ENCODE results near the gene OR2C3.
"Not testable (repeated sequence)": the region's sequence is repeated elsewhere in the genome, so short reads cannot be mapped to it uniquely, and the experiment has no call there.

Gene OR2C3

DNA sequence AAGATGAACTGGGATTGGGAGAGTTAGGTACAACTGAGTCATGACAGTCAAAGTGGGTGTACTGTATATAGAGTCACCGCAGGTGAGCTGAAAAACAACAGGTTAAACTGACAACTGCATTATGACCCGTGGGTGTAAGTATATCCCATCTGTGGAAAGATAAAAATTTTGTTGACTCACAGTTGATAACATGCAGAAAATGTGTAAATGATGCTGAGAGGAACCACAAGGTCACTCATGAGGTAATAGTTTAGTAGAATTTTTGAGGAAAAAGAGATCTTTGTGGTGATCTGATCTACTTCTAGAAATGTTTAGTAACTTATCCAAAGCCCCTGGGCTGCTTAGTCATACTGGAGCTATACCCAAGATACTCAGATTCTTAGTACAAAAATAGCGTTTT is 838 bp downstream of the OR2C3 start:
- Mint-ChIP-seq H3K9me3 (ENCODE audit: low read depth) (no peaks in the 10 kb centered on the region), H3K4me3 (no peak overlapping the region), H3K27ac (no peak overlapping the region), H3K4me1 (ENCODE audit: low read depth) (no peaks in the 10 kb centered on the region), H3K36me3 (no peaks in the 10 kb centered on the region), H3K27me3 (peaks cover 8% of the 10 kb centered on the region)

DNA sequence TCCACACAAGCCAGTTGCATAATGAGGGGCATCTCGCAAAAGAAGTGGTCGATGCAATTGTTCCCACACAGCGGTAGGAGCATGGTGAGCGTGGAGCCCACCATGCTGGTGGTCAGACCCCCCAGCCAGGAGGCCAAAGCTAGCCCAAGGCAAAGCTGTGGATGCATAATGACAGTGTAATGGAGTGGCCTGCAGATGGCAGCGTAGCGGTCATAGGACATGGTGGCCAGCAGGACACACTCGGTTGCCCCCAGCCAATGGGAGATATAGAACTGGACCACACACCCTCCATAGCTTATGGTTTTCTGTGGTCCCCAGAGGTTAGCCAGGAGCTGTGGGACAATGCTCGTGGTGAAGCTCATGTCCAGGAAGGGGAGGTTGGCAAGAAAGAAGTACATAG is 4.3 kb downstream of the OR2C3 start:
- no peaks in the 10 kb centered on the region for H3K36me3 Mint-ChIP-seq
- H3K4me1 Mint-ChIP-seq (ENCODE audit: low read depth) = peaks cover 8% of the 10 kb centered on the region
- H3K9me3 Mint-ChIP-seq (ENCODE audit: low read depth) = no peaks in the 10 kb centered on the region
- no peak overlapping the region for H3K4me3 Mint-ChIP-seq
- no peak overlapping the region for H3K27ac Mint-ChIP-seq
- H3K27me3 Mint-ChIP-seq = peaks cover 12% of the 10 kb centered on the region

DNA sequence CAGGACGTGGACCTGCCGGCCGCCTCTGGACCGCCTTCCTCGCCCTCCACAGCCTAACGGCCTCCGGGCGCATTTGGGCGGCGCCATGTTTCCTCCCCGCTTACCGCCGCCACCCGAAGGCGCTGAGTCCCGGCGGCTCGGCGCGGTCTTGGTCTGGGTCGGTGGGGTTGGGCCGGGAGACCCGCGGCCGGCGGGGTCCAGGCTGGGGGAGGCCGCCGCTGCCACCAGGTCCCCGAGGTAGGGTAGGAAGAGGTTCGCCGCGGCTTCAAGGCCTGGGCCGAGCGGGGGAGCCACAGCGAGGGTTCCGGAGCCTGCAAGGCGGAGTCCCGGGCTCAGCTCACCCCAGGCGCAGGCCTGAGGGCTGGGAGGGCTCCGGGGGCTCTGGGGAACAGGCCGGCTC is 5.5 kb downstream of the OR2C3 start:
- peaks cover 8% of the 10 kb centered on the region for H3K4me1 Mint-ChIP-seq (ENCODE audit: low read depth)
- peaks cover 15% of the 10 kb centered on the region for H3K27me3 Mint-ChIP-seq
- H3K27ac Mint-ChIP-seq = no peak overlapping the region
- H3K9me3 Mint-ChIP-seq (ENCODE audit: low read depth) = no peaks in the 10 kb centered on the region
- no peaks in the 10 kb centered on the region for H3K36me3 Mint-ChIP-seq
- H3K4me3 Mint-ChIP-seq = no peak overlapping the region

DNA sequence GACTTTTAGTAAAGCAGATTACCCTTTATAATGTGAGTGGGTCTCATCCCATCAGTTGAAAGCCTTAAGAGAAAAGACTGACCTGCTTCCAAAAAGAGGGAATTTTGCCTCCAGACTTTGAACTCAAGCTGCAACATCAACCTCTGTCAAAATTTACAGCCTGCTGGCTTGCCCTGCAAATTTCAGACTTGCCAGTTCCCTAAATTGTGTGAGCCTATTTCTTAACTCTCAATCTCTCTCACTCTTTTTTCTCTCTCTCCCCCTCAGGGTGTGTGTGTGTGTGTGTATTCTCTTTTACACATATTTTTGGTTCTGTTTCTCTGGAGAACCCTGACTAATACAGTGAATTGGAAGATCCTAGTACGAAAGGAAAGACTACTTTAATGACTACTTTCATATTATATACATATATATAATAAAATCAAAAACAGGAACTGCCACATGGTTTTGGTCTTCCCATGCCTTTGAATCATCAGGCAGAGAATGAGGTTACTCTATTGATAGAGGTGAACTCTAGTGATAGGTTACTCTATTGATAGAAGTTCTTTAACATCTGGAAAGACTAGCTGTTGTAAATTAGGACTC is 6.4 kb downstream of the OR2C3 start:
- peaks cover 8% of the 10 kb centered on the region for H3K4me1 Mint-ChIP-seq (ENCODE audit: low read depth)
- peaks cover 16% of the 10 kb centered on the region for H3K27me3 Mint-ChIP-seq
- H3K9me3 Mint-ChIP-seq (ENCODE audit: low read depth) = no peaks in the 10 kb centered on the region
- no peaks in the 10 kb centered on the region for H3K36me3 Mint-ChIP-seq
- H3K4me3 Mint-ChIP-seq = no peak overlapping the region
- no peak overlapping the region for H3K27ac Mint-ChIP-seq

DNA sequence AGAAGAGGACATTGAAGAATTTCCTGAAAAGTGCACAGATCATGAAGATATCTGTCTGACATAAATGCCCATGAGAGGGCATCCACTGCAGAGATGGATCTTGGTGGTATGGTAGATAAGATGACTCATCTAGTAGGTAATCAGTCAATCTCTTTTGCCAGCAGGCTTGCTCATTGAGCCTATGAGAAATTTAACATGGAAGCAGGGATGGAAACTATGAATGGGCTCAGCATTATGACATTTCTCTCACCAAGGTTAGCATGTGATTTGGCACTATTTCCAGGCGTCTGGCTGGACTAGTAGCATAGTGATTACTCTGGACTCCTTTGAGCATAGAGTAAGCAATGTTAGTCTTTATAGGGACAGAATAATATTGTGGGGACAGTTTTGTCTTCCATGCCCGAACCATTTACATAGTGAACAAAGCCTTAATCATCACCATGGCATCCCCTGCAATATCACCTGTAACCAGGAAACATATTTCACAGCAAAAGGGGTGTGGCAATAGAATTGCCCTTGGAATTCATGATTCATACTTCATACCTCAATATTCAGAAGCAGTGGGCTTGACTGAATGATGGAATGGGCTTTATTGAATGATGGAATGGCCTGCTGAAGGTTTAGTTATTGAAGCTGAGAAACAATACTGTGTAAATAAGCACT is 7.3 kb downstream of the OR2C3 start:
- H3K4me1 Mint-ChIP-seq (ENCODE audit: low read depth) = peaks cover 8% of the 10 kb centered on the region
- no peak overlapping the region for H3K4me3 Mint-ChIP-seq
- no peaks in the 10 kb centered on the region for H3K36me3 Mint-ChIP-seq
- H3K27me3 Mint-ChIP-seq = peaks cover 17% of the 10 kb centered on the region
- H3K27ac Mint-ChIP-seq = no peak overlapping the region
- H3K9me3 Mint-ChIP-seq (ENCODE audit: low read depth) = no peaks in the 10 kb centered on the region

DNA sequence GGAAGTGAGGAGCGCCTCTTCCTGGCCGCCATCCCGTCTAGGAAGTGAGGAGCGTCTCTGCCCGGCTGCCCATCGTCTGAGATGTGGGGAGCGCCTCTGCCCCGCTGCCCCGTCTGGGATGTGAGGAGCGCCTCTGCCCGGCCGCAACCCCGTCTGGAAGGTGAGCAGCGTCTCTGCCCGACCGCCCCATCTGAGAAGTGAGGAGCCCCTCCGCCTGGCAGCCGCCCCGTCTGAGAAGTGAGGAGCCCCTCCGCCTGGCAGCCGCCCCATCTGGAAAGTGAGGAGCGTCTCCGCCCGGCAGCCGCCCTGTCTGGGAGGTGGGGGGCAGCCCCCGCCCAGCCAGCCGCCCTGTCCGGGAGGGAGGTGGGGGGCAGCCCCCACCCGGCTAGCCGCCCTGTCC is 14.4 kb downstream of the OR2C3 start:
- not testable (repeated sequence) for H3K9me3 Mint-ChIP-seq (ENCODE audit: low read depth)

DNA sequence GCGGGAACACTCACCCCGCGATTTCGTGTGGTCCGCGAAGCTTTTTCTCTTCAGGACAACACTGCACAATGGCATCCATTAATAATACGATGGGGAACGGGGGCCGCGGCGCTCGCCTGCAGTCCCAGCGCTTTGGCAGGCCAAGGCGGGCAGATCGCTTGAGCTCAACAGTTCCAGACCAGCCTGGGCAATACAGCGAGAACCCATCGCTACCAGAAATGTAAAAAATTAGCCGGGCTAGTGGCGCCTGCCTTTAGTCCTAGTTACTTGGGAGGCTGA is 17.7 kb downstream of the OR2C3 start:
- H3K4me3 Mint-ChIP-seq = no peak overlapping the region

More for the DNA sequence above, 14.4 kb downstream of the OR2C3 start:
- not testable (repeated sequence) for H3K4me3 Mint-ChIP-seq; H3K36me3 Mint-ChIP-seq; H3K4me1 Mint-ChIP-seq (ENCODE audit: low read depth); H3K27ac Mint-ChIP-seq; H3K27me3 Mint-ChIP-seq

DNA sequence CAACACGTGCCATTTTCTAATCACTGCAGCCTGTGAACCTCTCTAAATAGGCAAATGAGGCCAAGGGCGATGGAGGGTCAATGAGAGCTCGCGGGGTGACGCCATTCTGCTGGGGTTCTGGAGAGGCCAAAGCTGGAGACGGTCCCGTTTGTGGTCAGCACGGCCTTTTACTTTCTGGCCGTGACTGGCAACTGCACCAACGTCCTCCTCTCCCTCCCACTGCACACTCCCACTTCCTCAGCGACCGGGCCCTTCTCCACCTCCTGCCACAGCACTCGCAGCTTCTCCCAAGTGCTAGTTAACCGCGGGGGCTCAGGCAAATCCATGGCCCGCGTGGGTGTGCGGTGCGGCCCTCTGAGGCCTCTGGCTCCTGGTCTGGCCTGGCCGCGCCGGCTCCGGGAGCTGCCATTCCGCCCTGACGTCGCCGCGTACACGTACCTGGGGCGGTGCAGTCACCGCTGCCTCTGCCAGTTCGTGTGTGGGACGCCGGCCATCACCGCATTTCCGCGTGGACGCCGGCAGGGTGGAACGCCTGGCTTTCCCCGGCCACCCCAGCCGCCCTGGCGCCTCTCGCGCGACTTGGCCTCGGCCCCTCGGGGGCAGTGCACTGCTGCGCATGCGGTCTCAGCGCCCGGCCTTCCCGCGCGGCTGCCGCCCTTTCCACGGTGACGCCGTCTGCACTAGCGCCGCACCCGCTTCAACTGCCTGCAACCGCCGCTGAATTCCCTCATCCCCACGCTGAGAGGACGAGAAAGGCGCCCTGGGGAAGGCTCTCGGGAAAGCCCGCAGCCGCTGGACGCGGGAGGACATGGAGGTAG is 18.2 kb downstream of the OR2C3 start:
- Mint-ChIP-seq H3K27ac (no peak overlapping the region), H3K4me1 (ENCODE audit: low read depth) (peaks cover 2% of the 10 kb centered on the region), H3K9me3 (ENCODE audit: low read depth) (peaks cover 1% of the 10 kb centered on the region), H3K27me3 (peaks cover 1% of the 10 kb centered on the region), H3K4me3 (peak overlapping the region; percentile 51), H3K36me3 (no peaks in the 10 kb centered on the region)

More for the DNA sequence above, 17.7 kb downstream of the OR2C3 start:
- Mint-ChIP-seq H3K4me1 (ENCODE audit: low read depth) (peaks cover 2% of the 10 kb centered on the region), H3K9me3 (ENCODE audit: low read depth) (peaks cover 3% of the 10 kb centered on the region), H3K36me3 (no peaks in the 10 kb centered on the region), H3K27me3 (peaks cover 1% of the 10 kb centered on the region), H3K27ac (no peak overlapping the region)

DNA sequence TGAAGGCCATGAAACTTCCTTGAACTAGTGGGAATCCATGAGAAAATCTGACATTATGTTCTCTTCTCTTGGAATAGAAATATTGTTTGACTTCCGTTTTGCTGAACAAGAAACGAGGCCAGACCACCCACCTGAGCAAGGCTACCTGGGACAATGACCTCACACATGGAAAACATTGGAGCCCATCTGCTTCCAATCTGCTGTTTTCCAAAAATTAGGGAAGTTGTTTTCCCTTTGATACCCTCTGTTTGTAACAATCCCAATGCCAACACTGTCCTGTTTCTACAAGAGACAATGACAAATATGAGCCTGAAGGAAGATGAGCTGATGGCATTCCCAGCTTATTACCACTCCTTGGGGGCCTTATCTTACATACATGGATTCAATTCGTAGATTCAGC is 29.4 kb downstream of the OR2C3 start:
- Mint-ChIP-seq H3K4me1 (ENCODE audit: low read depth) (no peaks in the 10 kb centered on the region), H3K27ac (no peak overlapping the region)

DNA sequence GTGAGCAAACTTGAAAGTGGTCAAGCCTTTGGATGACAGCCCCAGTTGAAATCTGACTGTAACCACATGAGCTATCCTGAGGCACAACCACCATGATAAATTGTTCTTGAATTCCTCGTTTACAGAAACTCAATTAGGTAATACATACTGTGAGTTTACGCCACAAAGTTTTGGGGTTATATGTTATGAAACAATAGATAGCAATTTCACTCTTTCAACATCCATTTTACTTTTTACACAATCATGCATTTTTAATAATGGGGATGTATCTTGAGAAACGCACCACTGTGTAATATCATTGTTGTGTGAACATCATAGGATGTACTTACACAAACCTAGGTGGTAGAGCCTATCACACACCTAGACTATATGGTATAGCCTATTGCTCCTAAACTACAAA is 35.4 kb downstream of the OR2C3 start:
- H3K27me3 Mint-ChIP-seq = peaks cover 2% of the 10 kb centered on the region
- no peak overlapping the region for H3K4me3 Mint-ChIP-seq
- H3K4me1 Mint-ChIP-seq (ENCODE audit: low read depth) = no peaks in the 10 kb centered on the region
- no peaks in the 10 kb centered on the region for H3K9me3 Mint-ChIP-seq (ENCODE audit: low read depth)
- H3K36me3 Mint-ChIP-seq = no peaks in the 10 kb centered on the region
- H3K27ac Mint-ChIP-seq = no peak overlapping the region

More for the DNA sequence above, 29.4 kb downstream of the OR2C3 start:
- H3K27me3 Mint-ChIP-seq = no peaks in the 10 kb centered on the region
- no peak overlapping the region for H3K4me3 Mint-ChIP-seq
- no peaks in the 10 kb centered on the region for H3K36me3 Mint-ChIP-seq
- no peaks in the 10 kb centered on the region for H3K9me3 Mint-ChIP-seq (ENCODE audit: low read depth)

DNA sequence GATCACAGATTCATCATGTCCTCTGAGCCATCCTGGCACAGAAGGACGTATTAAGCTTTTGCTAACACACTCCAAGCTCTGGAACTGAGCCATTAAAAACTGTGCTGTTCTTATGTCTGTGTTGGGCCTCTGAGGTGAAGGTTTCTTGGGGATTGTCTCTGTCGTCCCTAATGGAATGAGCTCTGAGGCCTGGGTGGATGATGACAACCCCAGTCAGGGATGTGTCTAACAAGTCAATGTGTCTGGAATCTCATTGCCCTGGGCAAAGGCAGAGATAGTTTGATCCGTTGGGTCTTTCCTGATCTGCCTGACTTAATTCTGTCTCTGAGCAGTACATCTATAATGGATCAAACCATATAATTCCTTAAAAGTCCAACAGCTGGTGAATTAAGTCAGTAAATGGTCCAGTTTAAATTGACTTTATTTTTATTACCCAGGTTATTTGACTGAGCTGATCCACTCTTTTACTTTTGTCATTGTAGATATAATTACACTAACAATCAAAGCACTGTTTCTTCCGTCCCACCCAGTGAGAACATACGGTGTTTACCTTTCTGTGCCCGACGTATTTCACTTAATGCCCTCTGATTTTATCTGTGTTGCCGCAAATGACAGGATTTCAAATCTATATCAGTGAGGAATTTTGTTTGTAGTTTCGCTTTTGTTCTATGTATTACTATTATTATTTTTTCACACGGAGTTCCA is 39.5 kb downstream of the OR2C3 start:
- H3K36me3 Mint-ChIP-seq = no peaks in the 10 kb centered on the region
- H3K27ac Mint-ChIP-seq = no peak overlapping the region
- H3K4me3 Mint-ChIP-seq = no peak overlapping the region
- no peaks in the 10 kb centered on the region for H3K9me3 Mint-ChIP-seq (ENCODE audit: low read depth)
- no peaks in the 10 kb centered on the region for H3K4me1 Mint-ChIP-seq (ENCODE audit: low read depth)
- H3K27me3 Mint-ChIP-seq = peaks cover 11% of the 10 kb centered on the region

DNA sequence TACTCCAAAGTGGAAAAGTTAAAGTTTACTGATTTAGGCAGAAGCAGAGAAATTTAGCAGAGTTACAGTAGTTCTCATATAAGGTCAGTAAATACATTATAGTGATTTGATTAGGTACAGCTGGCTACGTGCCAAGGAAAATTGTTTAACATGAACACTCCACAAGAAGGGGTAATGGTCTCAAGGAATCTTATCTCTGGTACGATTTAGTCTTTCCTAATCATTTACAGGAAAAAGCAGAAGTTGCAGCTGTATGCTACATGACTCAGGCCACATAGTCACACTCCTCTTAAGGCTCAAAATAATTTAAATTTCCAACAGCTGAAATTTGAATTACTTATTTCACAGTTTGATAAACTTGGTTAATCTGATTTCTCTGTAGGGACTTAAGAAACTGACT is 41.5 kb downstream of the OR2C3 start:
- H3K27ac Mint-ChIP-seq = no peak overlapping the region
- H3K4me3 Mint-ChIP-seq = no peak overlapping the region
- peaks cover 13% of the 10 kb centered on the region for H3K27me3 Mint-ChIP-seq
- no peaks in the 10 kb centered on the region for H3K36me3 Mint-ChIP-seq
- H3K9me3 Mint-ChIP-seq (ENCODE audit: low read depth) = no peaks in the 10 kb centered on the region
- H3K4me1 Mint-ChIP-seq (ENCODE audit: low read depth) = no peaks in the 10 kb centered on the region

DNA sequence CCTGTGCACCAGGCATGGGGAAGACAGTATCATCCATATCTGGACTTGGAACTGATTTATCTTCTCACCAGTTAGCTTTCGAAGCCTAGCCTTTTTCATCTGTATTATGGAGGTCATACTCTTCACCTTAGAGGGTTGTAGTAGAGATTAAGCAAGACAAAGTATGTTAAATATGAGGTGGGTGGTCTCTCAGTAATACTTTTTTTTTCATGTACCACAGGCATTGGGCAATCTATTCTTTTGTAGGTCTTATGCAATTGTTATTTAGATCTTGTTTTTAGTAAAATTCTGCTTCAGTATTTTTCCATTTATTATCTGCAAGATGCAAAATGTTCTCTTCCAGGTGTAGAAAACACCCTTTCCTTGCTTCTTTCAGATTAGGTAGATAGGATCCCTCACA is 43.1 kb downstream of the OR2C3 start:
- H3K9me3 Mint-ChIP-seq (ENCODE audit: low read depth) = no peaks in the 10 kb centered on the region
- no peak overlapping the region for H3K27ac Mint-ChIP-seq
- H3K4me1 Mint-ChIP-seq (ENCODE audit: low read depth) = no peaks in the 10 kb centered on the region
- no peak overlapping the region for H3K4me3 Mint-ChIP-seq
- H3K36me3 Mint-ChIP-seq = no peaks in the 10 kb centered on the region
- H3K27me3 Mint-ChIP-seq = peaks cover 10% of the 10 kb centered on the region

DNA sequence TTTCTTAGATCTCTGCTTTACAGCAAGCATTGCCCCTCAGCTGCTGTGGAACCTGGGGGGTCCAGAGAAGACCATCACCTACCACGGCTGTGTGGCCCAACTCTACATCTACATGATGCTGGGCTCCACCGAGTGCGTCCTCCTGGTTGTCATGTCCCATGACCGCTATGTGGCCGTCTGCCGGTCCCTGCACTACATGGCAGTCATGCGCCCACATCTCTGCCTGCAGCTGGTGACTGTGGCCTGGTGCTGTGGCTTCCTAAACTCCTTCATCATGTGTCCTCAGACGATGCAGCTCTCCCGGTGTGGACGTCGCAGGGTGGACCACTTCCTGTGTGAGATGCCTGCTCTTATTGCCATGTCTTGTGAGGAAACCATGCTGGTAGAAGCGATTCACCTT is 44.9 kb downstream of the OR2C3 start:
- peaks cover 10% of the 10 kb centered on the region for H3K27me3 Mint-ChIP-seq

DNA sequence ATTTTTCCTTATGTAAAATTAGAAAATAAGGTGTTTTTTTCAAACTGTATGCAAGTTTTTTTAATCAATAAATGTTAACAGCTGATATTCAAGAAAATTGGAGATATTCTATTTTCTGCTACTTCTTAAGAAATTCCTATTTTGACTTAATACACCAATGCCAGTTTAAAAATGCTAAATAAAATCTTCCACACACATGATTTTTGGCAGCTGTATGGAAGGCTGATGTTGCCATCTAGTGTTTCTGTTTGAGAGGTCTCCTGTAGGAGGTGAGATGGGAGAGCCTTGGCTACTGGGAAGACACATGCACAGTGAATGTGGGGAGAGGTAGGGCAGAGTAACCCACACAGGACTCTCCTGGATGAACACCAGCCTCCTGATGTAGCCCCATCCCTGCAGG is 49.2 kb downstream of the OR2C3 start:
- H3K27ac Mint-ChIP-seq = no peak overlapping the region
- no peak overlapping the region for H3K4me3 Mint-ChIP-seq
- H3K36me3 Mint-ChIP-seq = no peaks in the 10 kb centered on the region
- H3K27me3 Mint-ChIP-seq = peaks cover 4% of the 10 kb centered on the region
- no peaks in the 10 kb centered on the region for H3K4me1 Mint-ChIP-seq (ENCODE audit: low read depth)
- H3K9me3 Mint-ChIP-seq (ENCODE audit: low read depth) = no peaks in the 10 kb centered on the region

More for the DNA sequence above, 44.9 kb downstream of the OR2C3 start:
- Mint-ChIP-seq H3K4me1 (ENCODE audit: low read depth) (no peaks in the 10 kb centered on the region), H3K36me3 (no peaks in the 10 kb centered on the region), H3K27ac (no peak overlapping the region), H3K9me3 (ENCODE audit: low read depth) (no peaks in the 10 kb centered on the region), H3K4me3 (no peak overlapping the region)
